ENCODE measurements around the gene MEIOSIN.

MEIOSIN gene

DNA sequence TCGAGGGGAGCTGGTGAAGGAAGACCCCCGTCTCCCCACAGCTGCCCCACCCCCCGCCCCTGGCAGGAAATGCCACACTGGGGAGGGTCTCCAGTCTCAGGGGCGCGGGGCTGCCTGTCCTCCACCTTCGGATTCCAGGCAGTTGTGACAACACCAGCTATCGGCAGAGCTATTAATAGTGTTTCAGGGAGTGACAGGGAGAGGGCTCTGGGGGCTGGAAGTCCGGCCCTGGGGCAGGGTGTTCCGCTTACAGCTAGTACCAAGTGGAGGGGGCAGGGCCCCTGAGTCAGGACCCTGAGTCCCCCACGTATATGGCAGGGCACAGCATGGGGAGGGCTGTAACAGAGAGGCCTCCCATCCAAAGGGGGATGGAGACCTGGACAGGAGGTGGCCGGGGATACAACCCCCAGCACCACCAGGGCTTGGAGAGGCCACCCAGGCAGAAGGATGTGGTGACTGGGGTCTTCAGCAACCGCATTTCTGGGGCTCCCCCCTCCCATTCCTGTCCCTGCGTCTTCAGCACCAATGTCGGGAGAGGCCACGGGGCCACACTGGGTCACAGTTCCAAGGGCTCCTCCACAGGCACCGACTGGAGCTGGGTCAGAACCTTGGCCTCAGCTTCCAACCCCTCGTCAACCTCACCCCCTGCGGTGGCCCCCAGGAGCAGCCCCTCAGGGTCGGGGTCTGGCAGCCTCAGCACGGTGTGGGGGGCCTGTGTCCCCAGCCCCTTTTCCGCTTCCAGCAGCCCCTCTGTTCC lies 31.9 kb downstream of the MEIOSIN start:
- no peak for DNase-seq (ENCODE audit: low read depth in 2 of 2)

DNA sequence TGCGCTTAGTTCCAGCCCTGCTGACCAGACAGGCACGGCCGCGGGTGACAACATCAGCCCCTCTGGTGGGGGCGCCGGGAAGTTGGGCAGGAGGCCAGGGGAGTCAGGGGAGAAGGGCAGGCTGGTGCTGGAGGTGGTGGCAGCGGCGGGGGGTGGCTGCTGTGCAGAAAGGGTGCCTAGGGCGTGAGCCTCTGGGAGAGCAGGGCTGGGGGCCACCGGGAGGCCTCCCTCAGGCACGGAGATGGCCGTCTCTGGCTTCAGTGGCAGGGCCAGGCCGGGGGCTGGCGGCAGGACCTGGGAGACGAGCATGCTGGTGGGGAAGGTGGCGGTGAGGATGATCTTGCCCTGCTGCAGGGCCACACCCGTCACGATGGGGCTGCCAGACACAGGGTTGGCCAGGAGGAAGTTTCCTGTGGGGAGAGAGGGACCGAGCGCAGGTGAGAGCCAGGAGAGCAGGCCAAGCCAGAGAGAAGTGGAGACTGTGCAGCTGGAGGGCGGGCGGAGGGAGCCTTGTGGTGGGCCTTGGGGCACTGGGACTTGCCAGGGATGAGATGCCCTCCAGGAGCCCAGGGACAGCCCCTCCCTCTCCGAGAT lies 32.6 kb downstream of the MEIOSIN start:
- no peak for DNase-seq (ENCODE audit: low read depth in 2 of 2)

DNA sequence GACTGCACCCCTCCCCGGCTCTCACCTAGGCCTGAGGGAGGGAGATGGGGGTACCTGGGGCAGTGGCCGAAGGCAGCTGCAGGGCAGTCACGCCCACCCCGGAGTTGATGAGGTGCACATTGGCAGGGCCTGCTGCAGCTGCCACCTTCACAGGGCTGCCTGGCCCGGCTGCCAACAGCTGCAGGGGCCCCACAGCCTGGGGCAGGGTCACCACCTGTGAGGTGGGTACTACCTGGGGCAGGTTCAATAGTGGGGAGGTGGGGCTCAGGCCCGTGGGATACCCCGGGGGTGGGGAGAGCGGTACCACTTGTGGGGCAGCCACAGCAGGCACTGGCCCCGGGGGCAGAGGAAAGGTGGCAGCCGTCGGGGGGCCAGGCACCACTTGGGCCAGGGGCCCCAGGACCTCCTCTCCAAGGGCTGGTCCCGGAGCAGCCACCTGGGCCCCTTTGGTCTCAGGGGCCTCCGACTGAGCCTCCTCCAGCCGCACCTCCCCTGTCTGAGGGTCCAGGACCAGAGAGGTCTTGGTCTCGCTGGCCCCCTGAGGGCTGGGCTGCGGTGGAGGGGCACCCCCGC lies 33.1 kb downstream of the MEIOSIN start:
- no peak for DNase-seq (ENCODE audit: low read depth in 2 of 2)

DNA sequence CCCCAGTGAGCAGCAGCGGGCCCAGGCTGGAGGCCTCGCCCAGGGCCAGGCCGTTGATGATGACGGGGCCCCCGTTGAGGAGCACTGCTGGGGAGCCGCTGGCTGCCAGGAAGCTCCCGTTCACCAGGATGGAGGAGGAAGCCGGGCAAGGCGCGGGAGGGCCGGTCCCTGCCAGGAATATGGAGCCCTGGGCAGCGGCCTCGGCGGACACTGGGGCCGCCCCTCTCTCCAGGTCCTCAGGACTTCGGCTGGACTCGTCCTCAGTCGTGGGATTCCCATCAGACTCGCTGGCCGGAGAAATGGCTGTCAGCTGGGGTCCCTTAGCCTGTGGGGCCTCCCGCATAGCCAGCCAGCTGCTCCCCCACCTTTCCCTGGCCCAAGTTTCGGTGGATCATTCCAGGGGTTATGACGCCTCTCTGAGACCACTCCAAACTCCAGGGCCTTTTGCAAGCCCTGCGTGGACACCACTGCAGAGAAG lies 33.7 kb downstream of the MEIOSIN start:
- DNase-seq (ENCODE audit: low read depth in 2 of 2): no peak

DNA sequence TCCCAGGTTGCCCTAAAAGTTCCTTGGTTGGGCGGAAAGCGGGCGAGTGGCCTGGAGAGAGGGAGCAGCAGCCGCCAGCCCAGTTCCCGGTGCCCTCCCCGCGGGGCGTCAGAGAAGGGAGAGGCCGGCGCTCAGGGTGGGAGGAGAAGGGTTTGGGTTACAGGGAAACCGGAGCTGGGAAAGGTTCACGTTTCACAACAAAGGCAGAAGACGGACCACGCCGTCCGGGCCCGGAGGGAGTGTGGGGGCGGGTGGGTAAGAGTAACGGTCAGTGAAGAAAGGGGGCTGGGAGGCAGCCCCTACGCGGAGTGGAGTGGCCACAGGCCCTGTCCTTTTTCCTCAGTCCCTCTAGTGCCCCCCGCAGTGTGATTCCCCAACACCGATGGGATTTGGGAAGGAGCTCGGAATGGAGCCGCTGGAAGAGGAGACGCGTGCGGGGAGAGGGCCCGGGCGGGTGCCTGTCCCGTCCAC lies 34.2 kb downstream of the MEIOSIN start:
- no peak for DNase-seq (ENCODE audit: low read depth in 2 of 2)

DNA sequence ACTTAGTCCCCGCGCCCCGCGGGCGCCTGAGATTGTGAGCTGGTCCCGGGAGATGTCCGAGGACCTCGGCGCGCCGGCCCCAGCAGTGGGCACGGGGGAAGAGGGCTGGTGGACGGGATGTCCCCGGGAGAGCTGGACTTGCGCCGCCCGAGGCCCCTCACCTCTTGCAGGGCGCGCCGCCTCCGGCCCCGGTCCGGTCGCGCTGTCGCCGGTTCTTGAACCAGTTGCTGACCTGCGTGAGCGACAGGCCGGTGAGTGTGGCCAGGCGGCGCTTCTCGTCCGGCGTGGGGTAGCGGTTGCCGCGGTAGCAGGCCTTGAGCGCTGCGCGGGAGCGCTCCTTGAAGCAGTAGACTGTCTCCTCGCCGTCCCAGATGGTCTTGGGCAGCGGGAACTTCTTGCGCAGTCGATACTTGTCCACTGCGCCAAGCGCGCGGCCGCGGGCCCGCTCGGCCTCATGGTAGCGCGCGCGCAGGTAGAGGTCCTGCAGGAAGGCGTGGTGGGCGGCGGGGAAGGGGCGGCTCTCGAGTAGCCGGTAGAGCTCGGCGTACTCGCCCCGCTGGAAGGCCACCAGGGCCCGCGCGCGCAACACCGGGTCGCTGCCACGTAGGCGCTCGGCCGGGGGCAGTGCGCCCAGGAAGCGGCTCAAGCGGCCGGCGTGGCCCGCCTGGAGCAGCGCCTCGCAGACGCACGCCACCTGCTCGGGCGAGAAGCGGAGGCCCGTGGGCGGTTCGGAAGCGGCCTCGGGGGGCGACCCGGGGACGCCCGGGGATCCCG lies 34.8 kb downstream of the MEIOSIN start:
- peak in 1 of 2 donors; percentile 21 for DNase-seq (ENCODE audit: low read depth in 2 of 2)

DNA sequence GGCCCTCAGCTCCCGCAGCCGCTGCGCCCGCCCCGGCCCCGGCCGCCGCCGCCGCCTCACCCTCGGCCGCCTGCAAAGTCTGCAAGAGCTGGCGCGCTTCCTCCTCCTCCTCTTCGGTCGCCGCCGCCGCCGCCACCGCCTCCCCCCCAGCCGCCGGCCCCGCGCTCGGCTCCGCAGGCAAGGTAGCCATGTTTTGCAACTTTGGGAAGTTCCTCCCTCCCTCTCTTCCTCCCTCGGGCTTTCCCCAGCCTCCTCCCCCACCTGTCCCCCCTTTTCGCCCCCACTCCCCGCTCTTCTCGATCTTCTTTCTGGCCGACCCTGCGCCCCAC lies 35.4 kb downstream of the MEIOSIN start:
- no peak for DNase-seq (ENCODE audit: low read depth in 2 of 2)

DNA sequence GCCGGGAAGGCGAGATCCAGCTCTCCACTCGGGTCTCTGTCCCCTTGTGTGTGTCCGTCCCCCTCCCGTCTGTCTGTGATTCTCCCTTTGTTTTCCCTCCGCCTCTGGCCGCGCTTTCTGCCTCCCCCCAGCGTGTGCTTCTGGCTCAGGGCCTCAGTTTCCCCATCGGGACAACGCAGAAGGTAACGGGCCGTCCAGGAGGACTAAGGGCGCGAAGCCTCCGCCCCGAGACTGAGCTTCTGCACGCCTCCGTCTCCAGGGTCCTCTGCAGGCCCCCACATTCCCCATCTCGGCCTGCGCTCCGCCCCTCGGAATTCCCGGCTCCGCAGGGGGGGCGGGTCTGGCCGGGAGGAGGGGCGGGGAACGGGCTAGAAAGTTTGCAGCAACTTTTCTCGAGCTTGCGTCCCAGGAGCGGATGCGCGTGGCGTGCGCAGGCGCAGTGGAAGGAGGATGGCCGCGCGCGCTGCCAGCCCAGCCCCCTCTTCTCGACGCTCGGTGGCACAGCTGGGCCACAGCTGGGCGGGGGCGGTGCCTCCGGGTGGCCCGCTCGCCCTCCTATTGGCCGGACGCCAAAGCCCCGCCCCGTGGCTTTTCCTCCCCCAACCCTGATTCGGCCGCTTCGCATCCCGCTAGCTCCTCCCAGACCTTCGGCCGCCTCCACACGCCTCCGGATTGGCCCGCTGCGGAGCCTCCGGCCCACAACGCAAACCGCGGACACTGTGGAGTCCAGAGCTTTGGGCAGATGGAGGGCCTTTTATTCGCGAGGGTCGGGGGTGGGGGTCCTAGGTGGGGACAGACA lies 35.9 kb downstream of the MEIOSIN start, which contains the start of gene SIX5:
Gene SIX5, minus strand, starts transcription at position 269 of the 799 bp plus-strand sequence. CDS start 408 bp downstream, outside the sequence.
- peak; percentile 94 to 97 for DNase-seq (ENCODE audit: low read depth in 2 of 2)

DNA sequence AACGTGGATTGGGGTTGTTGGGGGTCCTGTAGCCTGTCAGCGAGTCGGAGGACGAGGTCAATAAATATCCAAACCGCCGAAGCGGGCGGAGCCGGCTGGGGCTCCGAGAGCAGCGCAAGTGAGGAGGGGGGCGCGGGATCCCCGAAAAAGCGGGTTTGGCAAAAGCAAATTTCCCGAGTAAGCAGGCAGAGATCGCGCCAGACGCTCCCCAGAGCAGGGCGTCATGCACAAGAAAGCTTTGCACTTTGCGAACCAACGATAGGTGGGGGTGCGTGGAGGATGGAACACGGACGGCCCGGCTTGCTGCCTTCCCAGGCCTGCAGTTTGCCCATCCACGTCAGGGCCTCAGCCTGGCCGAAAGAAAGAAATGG lies 36.6 kb downstream of the MEIOSIN start:
- peak in 1 of 2 donors; percentile 23 for DNase-seq (ENCODE audit: low read depth in 2 of 2)

DNA sequence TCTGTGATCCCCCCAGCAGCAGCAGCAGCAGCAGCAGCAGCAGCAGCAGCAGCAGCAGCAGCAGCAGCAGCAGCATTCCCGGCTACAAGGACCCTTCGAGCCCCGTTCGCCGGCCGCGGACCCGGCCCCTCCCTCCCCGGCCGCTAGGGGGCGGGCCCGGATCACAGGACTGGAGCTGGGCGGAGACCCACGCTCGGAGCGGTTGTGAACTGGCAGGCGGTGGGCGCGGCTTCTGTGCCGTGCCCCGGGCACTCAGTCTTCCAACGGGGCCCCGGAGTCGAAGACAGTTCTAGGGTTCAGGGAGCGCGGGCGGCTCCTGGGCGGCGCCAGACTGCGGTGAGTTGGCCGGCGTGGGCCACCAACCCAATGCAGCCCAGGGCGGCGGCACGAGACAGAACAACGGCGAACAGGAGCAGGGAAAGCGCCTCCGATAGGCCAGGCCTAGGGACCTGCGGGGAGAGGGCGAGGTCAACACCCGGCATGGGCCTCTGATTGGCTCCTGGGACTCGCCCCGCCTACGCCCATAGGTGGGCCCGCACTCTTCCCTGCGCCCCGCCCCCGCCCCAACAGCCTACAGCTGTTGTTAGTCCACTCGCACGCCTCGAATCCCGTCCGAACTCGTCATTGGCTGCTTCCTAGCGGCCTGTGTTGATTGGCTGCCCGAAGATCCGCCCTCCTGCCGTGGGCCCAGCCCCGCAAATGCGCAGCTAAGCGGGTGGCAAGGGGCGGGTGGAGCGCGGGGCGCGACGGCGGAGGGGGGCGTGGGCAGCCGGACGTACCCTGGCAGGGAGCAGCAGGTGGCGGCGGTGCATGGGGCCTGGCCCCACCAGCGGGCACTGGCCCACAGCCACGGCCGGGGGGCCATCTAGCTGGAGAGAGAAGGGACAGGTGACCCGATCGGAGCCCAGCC lies 37.2 kb downstream of the MEIOSIN start:
- peak; percentile 85 to 87 for DNase-seq (ENCODE audit: low read depth in 2 of 2)

DNA sequence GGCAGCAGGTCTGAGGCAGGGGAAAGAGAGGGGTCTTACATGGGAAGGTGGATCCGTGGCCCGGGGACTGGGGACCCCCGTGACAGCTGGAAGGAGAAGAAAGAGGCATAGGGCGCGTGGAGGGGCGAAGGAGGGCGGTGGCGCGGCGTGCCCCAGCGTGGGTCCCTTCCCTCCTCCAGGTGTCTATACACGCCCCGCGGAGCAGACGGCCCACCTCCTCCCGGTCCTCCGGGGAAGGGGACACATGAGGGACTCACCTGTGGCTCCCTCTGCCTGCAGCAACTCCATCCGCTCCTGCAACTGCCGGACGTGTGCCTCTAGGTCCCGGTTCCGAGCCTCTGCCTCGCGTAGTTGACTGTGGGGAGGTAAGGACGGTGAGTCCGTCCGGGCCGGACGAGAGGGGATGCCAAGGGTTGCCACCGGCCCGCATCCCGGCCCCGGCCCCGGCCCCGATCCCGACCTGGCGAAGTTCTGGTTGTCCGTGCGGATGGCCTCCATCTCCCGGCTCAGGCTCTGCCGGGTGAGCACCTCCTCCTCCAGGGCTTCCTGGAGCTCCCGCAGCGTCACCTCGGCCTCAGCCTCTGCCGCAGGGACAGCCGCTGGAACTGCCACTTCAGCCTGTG lies 38.2 kb downstream of the MEIOSIN start:
- no peak for DNase-seq (ENCODE audit: low read depth in 2 of 2)

DNA sequence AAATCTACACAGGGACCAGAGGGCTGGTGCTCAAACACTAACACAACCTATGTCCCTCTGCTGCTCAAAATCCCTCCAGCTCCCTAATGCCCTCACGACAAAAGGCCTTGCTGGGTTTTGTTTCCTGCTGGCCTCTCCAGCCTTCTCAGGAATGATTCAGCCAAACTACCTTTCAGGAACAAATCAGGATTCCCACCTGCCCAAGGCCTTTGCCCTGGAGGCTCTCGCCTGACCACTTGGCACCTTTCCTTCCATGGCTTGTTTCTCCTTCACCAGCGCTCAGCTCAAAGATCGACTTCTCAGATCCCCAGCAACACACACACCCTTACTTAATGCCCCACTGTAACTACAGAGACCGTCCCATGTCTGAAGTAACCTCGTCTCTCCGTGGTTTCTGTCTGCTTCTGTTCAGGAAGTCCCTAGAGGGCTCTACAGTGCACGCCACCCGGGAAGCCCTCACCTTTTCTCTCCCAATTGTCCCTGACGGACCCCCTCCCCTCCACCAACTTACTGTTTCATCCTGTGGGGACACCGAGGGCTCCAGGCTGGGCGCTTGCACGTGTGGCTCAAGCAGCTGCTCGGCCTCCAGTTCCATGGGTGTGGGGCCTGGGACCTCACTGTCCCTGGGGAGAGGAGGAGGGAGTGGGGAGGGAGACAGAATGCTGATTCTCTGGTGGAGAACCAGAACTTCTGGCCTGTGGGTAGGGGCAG lies 39.0 kb downstream of the MEIOSIN start:
- DNase-seq (ENCODE audit: low read depth in 2 of 2): no peak

DNA sequence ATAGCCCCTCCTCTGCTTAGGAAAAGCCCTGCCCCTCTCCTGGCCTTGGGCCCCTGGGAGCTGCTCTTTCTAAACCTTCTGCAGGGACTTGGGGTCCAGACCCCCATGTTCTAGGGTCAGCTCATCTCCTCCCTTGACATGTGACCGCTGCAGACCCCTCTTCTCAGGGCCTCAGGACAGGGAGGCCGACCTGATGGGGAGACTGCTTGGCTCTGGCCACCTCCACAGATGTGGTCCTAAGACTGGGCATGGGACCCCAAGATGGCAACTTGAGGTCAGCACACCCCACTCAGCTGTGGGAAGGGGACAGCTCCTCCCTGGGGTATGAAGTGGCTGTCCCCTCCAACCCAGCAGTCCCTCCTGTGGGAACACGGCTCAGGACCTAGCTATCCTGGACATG lies 39.7 kb downstream of the MEIOSIN start:
- DNase-seq (ENCODE audit: low read depth in 2 of 2): no peak

DNA sequence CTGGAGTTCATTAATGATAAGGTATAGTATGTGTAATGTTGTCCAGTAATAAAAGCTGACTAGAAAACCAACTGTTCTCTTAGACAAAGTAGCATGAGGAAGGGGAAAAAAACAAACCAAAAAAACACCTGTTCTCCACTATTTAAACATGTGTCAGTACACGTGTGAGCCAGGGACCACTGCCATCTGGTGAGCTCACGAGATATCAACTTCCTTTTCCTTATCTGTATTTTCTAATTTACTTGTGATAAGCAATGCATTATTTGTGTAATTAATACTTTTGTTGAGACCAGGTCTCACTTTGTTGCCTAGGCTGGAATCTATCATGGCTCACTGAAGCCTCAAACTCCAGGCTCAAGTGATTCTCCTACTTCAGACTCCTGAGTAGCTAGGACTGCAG lies 40.1 kb downstream of the MEIOSIN start:
- DNase-seq (ENCODE audit: low read depth in 2 of 2): no peak

DNA sequence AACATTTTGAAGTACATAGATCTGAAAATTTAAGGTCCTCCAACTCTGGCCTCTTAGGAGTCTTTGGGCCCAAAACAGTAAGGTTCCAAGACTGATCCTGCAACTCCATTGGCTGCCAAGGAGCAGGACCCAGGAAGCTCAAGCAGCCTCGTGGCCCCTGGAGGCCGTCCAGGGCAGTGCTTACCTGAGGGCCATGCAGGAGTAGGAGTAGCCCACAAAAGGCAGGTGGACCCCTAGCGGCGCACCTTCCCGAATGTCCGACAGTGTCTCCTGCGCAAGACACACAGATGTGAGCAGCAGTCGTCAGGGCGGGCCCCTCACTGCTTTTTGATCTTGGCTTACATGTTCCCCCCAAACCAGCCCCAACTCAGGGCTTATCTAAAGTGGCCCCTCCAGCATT lies 41.5 kb downstream of the MEIOSIN start:
- no peak for DNase-seq (ENCODE audit: low read depth in 2 of 2)

DNA sequence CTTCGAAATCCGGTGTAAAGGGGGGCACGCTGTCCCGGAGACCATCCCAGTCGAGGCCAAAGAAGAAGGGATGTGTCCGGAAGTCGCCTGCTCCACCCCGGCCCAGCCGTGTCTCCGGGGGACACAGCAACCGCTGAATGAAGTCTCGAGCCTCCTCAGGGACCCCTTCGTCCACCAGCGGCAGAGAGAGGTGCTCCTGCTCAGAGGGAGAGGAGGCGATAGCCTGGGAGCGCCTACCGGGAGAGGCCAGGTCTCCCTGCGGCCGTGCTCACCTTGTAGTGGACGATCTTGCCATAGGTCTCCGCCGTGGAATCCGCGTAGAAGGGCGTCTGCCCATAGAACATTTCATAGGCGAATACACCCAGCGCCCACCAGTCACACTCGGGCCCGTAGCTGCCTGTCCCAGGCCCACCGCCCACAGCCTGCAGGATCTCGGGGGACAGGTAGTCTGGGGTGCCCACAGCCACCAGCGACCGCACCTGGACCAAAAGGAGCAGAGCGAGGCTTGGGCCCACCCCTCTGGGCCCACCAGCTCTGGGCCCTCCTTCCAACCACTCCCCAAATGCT lies 44.2 kb downstream of the MEIOSIN start:
- no peak for DNase-seq (ENCODE audit: low read depth in 2 of 2)

DNA sequence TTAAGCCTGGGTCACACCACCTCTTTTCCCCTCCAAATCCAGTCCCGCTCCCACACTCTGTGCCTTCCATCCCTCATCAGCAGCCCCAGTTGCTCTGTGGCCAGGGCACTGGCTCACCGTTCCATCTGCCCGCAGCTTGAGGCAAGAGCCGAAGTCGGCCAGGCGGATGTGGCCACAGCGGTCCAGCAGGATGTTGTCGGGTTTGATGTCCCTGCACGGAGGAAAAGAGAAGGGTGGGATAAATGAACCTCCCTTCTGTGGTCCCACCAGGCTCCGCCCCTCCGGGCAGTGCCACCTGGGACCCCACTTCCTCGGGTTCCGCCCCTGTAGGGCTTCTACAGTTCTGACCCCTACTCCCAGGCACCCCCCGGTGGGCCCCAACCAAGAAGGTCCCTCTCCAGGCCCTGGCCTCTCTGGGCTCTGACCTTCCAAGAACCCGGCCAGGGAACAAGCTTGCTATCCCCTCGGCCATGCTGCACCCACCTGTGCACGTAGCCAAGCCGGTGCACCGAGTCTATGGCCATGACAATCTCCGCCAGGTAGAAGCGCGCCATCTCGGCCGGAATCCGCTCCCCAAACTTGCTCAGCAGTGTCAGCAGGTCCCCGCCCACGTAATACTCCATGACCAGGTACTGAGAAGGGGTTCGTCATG lies 44.9 kb downstream of the MEIOSIN start:
- no peak for DNase-seq (ENCODE audit: low read depth in 2 of 2)

Data from stimulated activated CD8-positive, alpha-beta memory T cell treated with anti-CD3 and anti-CD28 coated beads, Interleukin-2, amount 100 ng/mL, for 48 hours (primary cell).